ENCODE measurements around the gene ARHGAP21.

DNA sequence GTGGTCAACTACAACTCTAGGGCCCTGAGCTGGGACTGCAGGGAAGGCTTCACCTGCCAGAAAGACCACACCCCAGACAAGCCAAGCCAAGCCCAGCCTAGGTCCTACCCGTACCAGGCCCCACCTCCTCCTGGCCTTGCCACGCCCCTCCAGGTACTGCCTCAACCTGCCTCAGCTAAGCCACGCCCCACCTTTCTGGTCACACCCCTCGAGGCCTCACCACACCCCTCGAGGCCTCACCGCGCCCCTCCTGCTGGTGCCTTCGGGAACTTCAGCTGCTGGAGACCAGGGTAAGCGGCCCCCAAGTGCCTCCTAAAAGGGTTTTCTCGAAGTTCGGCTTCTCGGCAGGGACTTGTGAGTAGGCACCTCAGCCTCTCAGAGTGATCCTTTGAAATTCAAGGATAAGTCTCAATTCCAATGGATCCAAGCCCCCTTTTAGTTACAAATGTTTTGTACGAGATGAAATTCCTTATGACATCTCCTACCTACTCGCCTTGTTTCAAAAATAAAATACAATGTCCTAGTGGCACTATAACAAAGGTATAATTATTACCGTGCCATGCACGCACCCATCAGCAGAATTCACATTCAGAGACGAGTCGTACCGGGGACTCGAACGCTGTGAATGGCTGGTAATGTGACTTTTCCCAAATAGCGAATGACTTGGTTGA is 171.2 kb downstream of the ARHGAP21 start:
- TF ChIP-seq, protein P1, sequence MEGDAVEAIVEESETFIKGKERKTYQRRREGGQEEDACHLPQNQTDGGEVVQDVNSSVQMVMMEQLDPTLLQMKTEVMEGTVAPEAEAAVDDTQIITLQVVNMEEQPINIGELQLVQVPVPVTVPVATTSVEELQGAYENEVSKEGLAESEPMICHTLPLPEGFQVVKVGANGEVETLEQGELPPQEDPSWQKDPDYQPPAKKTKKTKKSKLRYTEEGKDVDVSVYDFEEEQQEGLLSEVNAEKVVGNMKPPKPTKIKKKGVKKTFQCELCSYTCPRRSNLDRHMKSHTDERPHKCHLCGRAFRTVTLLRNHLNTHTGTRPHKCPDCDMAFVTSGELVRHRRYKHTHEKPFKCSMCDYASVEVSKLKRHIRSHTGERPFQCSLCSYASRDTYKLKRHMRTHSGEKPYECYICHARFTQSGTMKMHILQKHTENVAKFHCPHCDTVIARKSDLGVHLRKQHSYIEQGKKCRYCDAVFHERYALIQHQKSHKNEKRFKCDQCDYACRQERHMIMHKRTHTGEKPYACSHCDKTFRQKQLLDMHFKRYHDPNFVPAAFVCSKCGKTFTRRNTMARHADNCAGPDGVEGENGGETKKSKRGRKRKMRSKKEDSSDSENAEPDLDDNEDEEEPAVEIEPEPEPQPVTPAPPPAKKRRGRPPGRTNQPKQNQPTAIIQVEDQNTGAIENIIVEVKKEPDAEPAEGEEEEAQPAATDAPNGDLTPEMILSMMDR (IDR thresholded peaks at IDR 0.05): peak in 1 of 4 experiments; percentile 13
- no peak for TF ChIP-seq EP300 (IDR thresholded peaks at IDR 0.05)
- TF ChIP-seq POLR2AphosphoS5 (IDR thresholded peaks at IDR 0.05): no peak

Data from sigmoid colon (tissue), 4 donors.